ENCODE results near the gene TGM2.

DNA sequence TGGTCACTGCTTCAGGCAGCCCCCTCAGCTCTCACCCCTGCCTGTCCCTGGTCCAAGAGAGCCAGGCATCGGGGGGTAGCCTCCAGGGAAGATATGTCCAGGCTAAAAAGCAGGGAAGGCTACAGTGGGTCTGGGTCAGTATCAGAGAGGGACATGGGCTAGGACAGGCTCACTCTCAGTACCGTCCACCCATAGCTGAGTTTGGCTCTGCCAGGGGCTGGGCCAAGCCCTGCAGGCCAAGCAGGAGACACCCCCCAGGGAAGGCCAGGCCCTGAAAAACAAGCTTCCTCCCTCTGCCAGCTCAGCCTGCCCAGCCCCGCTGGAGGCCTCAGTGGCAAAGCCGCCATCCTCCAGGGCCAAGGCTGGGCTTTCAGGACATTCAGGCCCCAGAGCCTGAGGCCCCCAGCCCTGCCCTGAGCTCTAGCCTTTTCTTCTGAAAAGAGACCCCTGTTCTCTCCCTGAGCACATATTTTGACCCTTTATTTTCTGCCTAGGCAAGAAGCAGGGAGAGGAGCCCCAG, 28.6 kb upstream of the TGM2 start:
- TF ChIP-seq, protein P1, sequence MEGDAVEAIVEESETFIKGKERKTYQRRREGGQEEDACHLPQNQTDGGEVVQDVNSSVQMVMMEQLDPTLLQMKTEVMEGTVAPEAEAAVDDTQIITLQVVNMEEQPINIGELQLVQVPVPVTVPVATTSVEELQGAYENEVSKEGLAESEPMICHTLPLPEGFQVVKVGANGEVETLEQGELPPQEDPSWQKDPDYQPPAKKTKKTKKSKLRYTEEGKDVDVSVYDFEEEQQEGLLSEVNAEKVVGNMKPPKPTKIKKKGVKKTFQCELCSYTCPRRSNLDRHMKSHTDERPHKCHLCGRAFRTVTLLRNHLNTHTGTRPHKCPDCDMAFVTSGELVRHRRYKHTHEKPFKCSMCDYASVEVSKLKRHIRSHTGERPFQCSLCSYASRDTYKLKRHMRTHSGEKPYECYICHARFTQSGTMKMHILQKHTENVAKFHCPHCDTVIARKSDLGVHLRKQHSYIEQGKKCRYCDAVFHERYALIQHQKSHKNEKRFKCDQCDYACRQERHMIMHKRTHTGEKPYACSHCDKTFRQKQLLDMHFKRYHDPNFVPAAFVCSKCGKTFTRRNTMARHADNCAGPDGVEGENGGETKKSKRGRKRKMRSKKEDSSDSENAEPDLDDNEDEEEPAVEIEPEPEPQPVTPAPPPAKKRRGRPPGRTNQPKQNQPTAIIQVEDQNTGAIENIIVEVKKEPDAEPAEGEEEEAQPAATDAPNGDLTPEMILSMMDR (IDR thresholded peaks at IDR 0.05; ENCODE audit: low read depth, low read length), result no peak
- TF ChIP-seq EZH2phosphoT487 (IDR thresholded peaks at IDR 0.05; ENCODE audit: low read depth), result no peak
